Effector CD8-positive, alpha-beta T cell (primary cell): Measurements from ENCODE around the gene TNNI2.

ENCODE experiments used
- DNase-seq: peaks from one replicate; lab custom pipeline; 2025; lab: John Stamatoyannopoulos, UW

The TNNI2 gene

DNA sequence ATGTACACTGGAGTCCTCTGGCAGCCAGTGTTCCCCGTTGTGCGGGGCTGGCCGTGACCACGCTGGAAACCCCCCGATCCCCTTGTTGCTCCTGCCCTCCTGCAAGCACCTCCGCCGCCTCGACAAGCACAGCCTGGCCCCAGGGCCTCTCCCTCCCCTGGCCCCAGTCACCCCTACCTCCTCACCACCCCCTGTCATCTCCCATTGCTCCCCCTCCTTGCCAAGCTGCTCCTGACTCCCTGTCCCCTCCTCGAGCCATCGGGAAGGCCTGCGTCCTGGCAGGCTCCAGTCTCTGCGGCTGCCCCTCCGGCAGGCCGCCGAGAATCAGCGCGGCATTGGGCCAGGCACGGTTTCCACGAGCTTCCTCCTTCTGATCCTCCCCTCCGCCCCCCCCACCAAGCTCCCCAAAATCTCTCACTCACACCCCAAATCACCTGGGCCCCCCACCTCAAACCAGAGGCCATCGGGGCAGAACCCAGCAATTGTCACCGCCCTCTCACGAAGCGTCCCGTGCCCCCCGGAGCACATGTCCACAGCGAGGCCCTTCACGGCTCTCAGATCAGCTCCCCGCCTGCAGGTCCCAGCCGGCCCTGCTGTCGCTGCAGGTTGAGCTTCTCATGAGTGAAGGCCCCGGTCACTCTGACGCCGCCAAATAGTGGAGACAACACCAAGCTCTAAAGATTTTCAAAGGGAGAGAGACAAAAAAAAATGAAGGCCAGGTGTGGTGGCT, 8.4 kb downstream of the TNNI2 start:
- no peak for DNase-seq

DNA sequence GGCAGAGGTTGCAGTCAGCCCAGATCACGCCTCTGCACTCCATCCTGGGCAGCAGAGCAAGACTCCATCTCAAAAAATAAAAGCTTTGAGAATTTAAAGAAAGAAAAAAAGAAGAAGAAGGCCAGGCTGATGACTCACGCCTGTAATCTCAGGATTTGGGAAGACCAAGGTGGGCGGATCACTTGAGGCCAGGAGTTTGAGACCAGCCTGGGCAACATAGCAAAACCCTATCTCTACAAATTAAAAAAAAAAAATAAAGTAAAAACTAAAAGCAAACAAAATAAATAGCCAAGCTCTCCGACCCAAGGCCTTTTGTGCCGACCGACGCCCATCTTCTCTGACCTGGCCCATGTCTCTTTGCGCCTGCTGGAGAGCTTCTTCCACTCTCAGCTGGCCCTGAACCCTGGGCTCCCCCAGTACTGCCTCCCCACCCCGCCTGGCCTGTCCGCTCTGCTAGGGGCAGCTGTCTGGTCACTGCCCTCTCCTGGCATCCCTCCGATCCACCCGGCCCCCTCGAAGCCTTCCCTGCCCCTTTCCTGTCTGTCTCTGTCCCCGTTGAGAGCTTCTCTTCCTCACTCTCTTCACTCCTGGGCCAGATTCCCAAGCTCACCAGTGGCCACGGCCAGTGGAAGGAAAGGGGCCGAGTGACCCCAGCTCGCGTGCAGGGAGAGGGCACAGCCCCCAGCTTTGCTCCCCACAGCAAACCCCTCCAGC, 9.3 kb downstream of the TNNI2 start:
- DNase-seq: no peak

DNA sequence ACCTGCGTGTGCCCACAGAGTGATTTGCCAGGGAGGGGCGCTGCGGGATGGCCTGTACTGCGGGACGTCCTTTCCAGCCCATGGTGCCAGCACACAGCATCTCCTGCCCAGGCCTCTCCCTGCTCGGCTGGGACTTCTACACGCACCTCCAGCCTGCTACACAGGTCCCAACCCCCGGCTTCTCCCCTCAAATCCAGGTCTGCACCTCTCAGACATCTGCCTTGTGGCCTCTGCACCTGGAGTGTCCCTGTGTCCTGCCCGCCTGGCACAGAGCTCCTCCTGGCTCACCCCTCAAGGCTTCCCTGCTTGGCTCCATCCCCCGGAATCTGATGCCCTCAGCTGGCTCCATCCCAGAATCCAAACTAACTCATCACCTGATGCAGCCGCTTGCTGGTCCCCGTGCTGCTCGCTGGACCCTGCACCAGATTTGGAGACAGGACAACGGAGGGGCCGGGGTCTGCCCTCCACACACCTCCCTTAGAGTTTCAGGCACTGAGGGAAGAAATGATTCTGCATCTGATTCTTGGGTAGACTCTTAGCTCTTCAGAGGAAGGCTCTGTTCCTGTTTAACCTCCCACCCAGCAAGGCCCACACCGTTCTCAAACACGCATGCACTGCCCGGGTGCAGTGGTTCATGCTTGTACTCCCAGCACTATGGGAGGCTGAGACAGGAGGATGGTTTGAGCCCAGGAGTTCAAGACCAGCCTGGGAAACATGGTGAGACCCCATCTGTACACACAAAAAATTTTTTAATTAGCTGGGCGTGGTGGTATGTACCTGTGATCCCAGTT, 10.1 kb downstream of the TNNI2 start:
- DNase-seq: no peak

DNA sequence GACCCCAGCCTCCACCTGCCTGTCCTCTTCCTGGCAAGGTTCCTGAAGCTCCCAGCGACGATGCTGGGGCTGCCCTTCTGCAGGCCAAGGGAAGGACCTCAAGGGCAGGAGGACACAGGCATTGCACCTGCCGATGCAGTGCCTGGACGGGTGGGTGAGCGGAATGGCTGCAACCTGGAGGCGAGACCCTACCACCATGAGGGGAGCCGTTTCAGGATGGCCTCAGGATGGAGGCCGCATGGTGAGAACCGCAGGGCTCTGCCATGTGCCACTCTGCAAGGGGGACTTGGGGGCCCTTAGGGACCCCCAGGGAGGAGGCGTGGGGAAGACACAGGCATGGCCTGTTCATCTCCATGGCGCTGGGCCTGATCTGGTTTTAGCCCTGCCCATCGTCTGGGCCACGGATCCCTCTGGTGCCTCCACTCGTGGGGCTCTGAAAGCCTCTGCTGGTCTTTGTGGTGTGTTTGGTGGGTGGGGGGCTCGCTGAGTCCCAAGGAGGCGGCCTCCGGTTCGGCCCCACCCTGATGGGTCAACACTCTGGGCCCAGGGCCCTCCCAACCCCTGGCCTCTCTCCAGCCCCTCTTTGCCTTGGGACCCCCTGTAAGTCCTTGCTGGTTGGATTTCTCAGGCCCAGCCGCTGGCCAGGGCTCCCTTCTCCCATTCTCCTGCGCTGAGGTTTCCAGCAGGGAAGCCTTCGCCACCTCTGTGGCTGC, 12.8 kb downstream of the TNNI2 start:
- no peak for DNase-seq

DNA sequence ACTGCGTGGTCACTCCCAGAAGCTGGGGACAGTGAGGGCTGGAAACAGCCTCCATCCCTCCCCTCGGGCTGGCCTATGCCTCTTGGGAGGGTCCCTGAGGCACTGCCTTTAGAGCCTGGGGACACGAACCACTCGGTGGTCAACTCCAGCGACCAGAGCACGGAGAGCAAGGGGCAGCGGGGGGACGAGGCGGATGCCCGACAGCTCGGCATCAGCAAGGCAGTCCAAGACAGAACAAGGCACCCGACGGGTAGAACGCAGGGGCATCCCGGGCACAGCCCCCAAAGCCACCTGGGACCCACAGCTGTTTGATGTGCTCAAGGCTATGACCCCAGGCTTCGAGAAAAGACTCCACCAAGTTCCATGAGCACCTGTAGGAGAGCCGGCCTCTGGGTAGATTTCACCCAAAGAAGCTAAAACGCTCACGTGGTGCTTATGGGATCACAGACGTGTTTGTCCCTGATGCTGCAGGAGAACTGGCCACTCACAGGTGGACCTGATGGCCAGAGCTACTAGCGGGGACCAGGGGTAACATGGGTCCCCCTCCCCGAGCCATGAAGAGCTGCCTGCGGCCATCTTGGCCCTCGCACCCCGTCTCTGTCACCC, 13.6 kb downstream of the TNNI2 start:
- no peak for DNase-seq

DNA sequence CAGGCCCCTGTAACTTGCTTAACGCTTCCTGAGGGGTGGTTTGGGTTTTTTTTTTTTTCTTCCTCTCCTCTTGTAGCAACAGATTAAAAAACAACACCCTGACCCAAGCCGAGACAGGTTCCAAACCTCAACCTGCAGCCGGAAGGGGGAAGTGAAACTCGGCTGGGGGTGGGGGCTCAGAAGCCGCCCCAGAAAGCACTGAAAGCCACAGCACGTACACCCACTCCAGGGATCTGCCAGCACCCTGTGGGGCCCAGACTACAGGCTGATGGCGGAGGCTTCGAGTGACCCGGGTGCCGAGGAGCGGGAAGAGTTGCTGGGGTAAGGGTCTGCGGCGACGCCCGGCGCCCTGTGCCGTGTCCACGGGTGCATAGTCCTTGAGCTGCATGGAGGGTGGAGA, 14.1 kb downstream of the TNNI2 start, which contains the start of gene LSP1:
LSP1 (plus strand) TSS at position 208 of the 400 bp plus-strand sequence; CDS start at position 269, 61 bp downstream.
- peak; percentile 50 for DNase-seq

DNA sequence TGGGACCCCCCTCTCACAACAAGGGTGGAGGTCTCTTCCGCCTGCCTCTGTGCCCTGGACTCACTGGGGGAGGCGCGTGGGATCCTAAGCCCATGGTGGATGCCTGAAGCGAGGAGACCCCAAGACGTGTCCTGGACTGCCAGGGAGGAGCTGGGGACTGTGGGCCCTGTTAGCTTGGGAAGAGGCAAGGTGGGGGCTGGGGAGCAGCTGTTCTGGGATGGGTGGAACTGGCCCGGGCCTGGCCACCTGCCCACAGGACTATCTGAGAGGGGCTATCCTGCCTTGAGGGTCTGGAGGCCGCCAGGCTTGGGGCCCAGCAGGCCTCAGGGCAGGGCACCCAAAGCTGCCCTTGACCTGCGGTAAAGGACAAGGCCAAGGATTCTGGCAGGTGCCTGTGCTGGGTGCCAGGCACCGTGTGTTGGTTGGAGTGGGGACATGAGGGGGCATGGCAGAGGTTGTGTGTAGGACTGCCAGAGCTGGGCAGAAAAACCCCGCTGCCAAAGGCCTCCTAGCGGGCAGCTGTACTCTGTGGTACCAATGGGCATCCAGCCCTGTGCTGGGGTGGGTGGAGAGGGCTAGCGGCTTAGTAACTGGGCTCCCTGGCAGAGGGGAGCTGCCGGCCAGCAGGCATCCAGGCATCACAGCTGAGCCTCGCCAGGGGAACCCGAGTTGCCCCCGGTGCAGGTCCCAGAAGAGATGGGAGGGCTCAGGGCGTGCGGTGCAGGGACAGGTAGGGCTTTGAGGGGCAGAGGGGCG, 14.8 kb downstream of the TNNI2 start:
- no peak for DNase-seq

DNA sequence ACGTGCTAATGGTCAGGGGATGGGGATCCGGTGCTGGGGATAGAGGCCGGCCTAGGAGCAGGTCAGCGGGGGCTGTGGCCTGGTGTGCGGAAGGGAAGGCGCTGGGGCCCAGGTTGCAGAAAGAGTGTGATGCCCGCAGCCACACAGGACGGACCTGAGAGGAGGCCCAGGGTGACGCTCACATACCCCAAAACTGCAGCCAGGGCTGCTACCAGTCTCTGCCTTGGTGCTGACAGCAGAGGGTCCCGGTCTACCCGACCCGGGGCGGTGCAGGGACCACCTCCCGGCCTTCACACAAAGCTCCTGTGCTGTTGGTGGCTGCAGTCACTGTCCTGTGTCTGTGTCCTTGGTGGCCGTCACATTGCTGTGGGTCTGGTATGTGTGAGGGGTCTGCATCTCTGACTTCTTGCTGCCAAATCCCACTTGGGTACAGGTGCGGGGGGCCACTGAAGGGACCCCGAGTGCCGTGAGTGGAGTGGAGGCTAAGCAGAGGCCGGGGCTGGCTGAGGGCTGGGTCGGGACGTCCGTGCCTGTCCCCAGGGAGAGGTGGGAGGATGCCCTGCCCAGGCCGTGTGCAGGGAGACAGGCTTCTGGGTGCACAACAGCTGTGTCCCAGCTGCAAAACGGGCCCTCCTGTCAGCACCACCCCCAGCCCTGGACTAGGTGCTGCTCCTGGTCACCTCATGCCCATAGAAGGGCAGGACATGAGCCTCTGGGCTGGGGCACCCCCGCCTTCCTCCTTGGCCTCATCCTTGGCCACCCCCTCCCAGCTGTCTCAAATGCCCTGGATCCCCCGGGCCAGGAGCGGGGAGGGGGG, 15.6 kb downstream of the TNNI2 start:
- no peak for DNase-seq

DNA sequence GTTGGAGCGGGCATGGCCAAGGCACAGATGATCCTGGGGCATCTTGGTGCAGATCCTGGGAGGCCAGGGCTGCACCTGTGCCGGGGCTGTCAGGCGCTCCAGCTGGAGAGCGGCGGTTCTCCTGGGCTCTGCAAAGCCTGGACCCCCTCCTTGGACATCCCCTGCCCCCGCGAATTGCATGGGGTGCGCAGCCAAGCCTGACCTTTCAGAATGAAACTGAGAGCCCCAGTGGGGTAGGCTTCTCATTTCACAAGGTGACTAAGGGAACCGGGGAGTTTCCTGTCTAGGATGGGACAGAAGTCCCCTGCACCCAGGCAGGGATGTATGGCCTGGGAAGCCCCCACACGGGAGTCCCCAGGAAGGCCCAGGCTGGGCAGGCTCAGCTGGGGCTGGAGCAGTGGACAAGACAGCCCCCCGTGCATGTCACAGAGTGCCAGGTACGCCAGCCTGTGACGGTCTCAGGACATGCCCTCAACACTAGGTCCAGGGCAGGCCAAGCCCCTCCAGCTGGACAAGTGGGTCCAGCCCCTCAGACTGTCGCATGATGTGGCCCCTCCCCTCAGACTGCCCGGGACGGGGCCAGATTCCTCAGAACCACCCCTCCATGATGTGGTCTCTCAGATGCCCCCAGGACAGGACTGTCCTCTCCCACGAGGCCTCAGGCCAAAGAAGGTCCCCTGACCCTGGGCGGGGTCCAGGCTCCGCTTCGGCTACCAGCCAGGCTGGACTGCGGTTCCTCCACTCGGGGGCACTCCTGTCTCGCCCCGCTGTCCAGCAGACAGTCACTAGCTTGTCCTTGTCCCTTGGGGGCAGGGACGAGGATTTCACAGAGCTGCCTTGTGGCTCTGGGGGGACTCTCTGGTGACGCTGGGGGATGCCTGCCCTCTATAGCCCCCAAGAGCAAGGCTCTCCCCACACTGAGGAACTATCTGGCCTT, 16.4 kb downstream of the TNNI2 start:
- no peak for DNase-seq

DNA sequence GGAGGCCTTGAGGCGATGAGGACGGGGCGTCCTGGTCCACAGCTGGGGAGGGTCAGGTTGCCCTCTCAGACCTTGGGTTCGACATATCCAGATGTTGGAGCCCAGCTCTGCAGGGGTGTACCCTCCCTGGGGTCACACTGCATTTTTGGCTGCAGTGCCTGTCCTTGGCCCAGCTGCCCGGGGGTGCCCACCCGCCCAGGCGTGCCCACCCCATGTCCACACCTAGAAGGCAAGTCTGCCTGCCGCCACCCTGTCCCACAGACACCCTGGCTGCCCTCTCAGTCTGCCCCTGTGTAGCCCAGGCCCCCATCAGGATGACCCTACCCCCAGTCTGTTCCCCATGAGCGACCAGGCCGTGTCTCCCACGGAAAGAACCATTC, 17.1 kb downstream of the TNNI2 start:
- no peak for DNase-seq

DNA sequence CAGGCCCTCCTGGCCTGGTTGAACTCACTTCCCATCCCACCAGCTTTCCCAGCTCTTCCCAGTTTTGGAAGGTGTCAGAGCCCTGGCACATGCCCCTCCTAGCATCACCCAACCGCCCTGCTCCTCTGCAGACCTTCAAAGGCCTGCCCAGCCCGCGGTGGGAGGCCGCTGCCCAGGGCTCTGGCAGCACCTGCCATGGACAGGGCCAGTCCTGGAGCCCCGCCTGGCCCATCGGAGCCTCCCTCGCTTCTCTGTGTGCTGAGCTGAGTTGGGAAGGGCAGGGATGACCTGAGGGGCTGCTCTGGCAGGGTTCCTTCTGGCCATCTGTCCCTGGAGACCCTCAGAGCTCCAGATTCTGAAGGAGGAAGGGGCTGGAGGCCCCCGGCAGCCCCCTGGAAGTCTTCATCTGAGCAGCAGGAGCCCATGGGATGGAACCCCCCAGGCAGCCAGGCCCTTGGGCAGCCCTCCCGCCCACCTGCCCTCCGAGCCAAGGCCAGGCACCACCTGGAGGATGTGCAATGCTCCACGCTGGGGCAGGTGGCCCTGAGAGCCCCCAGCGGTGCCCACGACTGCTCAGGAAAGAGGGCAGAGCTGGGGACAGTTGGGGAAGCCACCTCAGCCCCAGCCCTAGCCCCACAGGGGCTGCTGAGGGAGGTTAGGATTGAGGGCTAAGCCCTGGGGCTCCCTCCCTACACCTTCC, 17.7 kb downstream of the TNNI2 start:
- DNase-seq: no peak

DNA sequence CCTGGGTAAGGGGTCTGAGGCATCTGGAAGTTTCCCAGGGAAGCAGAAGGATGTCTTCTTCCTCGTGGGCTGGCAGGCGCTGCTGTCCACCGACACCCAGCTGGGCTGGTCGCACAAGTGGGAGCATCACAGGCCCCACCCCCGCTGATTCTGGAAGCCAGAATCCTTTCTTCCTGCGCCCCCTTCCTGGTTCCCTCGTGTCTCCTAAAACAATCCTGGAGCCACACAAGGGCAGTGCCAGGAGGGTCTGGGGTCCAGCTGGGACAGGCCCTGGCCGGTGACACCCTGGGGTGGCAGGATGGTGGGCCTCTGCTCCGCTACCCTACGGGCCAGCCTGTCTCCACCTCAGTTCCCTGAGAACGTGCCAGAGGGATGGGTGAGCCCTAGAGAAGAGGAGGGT, 18.3 kb downstream of the TNNI2 start:
- no peak for DNase-seq

DNA sequence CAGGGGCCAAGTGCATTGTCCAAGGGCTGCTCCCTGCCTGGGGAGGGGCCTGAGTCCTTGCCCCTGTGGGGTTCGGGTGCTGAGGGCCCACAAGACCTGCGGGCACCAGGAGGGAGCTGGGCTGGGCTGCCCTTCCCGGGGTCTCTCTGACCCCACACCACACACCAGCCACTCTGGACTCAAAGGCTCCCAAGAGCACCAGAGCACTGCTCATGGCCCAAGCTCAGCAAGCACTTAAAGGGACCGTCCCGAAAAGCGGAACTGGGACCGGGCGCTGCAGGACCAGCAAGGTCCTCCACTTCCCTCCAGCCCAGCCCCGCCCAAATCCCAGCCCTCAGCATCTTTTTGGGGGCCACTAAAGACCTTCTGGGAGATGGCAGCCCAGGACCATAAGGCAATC, 19.4 kb downstream of the TNNI2 start:
- no peak for DNase-seq

DNA sequence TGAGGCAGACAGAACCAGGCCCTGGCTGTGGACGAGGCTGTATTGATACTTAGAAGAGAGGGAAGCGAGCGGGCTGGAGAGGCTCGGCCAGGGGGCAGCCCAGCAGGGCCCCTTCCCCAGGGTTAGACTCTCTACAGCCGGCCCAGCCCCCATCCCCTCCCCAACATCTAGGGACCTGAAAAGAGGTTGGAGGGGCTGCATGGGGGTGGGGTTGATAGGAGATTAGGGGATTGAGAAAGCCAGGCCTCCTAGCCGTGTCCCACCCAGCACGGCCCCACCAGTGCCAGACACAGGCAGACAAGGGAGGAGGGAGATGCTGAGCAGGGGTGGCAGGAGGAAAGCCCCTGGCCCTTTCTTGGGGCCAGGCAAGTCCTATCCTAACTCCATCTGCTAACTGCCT, 19.8 kb downstream of the TNNI2 start:
- DNase-seq: no peak

DNA sequence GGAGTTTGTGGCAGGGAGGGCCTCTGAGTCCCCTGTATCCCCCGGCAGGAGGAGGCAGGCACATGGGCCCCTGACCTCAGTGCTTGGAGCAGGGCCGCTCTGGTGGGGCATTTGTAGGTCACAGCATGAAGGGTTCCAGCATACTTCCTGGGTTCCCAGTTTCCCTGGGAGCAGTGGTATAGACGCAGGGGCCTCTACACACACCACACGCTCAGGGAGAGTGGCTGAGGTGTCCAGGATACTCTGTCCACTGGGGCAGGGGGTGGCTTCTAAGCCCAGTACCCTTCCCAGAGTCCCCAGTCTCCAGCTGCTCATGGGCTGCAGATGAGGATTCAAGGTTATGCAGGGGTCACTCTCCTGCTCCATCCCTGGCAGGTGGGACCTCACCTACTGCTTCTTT, 20.2 kb downstream of the TNNI2 start:
- DNase-seq: no peak

DNA sequence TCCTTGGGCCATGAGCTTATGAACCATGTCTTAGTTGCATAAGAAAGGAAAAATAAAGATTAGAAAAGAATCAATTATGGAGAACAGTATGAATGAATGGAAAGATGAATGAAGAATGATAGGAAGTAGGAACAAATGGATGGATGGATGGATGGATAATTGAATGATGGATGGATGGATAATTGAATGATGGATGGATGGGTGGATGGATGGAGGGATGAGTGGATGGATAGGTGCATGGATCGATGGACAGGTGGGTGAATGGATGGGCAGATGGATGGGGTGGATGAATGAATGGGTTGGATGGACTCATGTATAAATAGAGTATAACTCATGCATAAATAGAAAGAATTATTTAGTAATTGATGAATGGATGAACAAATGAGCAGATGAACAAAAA, 21.3 kb downstream of the TNNI2 start:
- no peak for DNase-seq

DNA sequence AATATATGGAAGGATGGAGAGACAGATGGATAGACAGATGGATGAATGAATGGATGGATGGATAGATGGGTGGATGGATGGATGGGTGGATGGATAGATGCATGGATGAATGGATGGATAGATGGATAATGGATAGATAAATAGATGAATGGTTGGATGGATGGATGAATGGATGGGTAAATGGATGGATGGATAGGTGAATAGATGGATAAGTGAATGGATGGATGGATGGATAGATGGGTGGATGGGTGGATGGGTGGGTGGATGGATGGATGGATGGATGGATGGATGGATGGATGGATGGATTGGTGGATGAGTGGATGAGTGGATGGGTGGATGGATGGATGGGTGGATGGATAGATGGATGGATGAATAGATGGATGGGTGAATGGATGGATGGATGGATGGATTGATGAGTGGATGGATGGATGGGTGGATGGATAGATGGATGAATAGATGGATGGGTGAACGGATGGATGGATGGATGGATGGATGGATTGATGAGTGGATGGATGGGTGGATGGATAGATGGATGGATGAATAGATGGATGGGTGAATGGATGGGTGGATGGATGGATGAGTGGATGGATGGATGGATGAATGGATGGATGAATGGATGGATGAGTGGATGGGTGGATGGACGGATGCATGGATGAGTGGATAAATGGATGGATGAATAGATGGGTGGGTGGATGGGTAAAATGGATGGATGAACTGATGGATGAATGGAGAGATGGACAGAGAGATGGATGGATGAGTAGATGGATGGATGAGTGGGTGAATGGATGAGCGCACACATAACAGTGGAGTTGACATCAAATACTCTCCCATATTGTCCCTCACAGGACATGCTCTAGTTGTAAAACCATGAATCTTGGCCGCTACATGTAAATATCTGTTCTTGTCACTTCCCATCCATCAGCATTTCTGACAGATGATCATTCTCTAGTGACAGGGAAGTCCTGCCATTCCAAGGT, 22.9 kb downstream of the TNNI2 start:
- no peak for DNase-seq
